Body of pancreas (tissue), 4 donors: ENCODE data around the gene LIPT2.

Source experiments
- CTCF ChIP-seq, 7 experiments: fragments of 450-650 bp in 4 of 7; fragments of 200-600 bp in 3 of 7; sonication (generic) in 3 of 7; IDR thresholded peaks; one replicate each; pipeline ENCODE4 v1.5.1; 2016 to 2019; ENCODE audit warnings: antibody characterized with exemption in 7 of 7
- POLR2A ChIP-seq, 3 donors: fragments of 450-650 bp; IDR thresholded peaks; one replicate each; pipeline ENCODE4 v1.6.1; 2016; ENCODE audit warnings: antibody characterized with exemption in 3 of 3, mild to moderate bottlenecking in 2 of 3

DNA sequence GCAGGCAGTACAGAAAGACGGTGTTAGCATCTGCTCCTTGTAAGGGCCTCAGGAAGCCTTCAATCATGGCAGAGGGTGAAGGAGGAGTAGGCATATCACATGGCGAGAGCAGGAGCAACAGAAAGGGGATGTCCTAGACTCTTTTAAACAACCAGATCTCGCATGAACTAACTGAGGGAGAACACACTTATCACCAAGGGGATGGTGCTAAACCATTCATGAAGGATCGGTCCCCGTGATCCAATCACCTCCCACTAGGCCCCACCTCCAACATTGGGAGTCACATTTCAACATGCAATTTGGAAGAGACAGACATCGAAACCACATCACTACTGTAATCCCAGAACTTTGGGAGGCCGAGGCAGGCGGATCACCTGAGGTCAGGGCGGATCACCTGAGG is 39.9 kb upstream of the LIPT2 start:
- no peak for TF ChIP-seq CTCF (IDR thresholded peaks at IDR 0.05)
- no peak for TF ChIP-seq POLR2A (IDR thresholded peaks at IDR 0.05)
